Fibroblast of the aortic adventitia (primary cell): ENCODE results near the gene LUC7L3. TPM values are rescaled to one million over a fixed set of nuclear protein-coding genes. Genes with fewer than 3 reads are reported as not detected.
"Not testable (repeated sequence)": the region's sequence is repeated elsewhere in the genome, so short reads cannot be mapped to it uniquely, and the experiment has no call there.

Experiments
- DNase-seq: peaks from one replicate; pipeline ENCODE4 v3.0.0-alpha.2; 2010; ENCODE audit warnings: low read depth
- H3K4me3 ChIP-seq: 2 replicates; pipeline ENCODE4 v1.5.1; 2011; ENCODE audit warnings: low read depth, mild to moderate bottlenecking, control low read depth, low read length, moderate library complexity
- total RNA-seq: library from RNA; depleted of rRNA; stranded (reverse); fragments of >200 nt; gene quantifications from 2 replicates; pipeline ENCODE4 v1.2.3, GENCODE V29; 2012; ENCODE audit warnings: low replicate concordance
- TF ChIP-seq, protein P1 (sequence below): IDR thresholded peaks from 2 replicates; pipeline ENCODE4 v1.5.1; 2011; ENCODE audit warnings: mild to moderate bottlenecking, low read length, control low read depth, inconsistent platforms; ENCODE audit not compliant: insufficient read depth

Gene LUC7L3
- total RNA-seq, 1 donor = 30.2 TPM

DNA sequence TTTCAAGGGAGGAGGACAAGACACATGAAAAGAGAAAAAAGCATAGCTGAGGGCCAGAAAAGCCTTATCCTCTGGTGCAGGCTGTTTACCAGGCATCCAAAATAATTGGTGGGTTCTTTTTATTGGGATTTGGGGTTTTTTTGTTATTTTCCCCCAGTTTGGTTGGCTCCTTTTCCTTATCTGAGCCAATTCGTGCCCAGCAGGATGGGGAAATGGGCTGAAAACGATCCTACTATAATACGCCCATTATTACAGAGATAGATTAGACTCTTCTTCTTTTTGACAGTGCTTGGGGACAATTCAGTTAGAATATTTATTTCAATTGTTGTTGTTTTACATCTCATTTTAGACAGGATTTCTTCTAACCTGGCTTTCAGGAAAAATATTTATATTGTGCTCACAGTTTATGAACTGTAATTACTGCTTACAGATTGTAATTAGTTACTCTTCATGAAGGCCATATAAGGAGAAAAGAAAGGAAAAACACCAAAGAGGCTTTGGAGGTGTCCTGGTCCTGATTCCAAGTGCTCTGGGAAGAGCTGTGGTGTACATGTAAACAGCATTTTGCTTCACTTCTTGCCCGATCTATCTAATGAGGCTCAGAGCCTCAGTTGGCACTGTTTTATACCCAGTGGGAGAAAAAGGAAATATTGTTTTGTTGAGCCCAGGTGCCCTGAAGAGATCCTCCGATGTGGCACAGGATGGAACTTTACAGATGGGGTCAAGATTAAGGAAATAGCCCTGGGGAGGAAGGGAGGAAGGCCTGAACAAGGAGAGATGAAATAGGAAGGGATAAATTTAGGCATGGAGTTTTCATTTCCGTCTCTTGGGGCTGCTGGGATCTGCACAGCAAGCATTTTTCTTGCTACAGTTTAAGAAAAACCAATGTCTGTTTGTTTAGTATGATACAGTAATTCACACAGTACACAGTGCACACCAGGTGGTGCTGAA lies 11.1 kb upstream of the LUC7L3 start:
- DNase-seq = peak; percentile 37
- peak overlapping the region; percentile 83 for H3K4me3 ChIP-seq
- TF ChIP-seq, protein P1, sequence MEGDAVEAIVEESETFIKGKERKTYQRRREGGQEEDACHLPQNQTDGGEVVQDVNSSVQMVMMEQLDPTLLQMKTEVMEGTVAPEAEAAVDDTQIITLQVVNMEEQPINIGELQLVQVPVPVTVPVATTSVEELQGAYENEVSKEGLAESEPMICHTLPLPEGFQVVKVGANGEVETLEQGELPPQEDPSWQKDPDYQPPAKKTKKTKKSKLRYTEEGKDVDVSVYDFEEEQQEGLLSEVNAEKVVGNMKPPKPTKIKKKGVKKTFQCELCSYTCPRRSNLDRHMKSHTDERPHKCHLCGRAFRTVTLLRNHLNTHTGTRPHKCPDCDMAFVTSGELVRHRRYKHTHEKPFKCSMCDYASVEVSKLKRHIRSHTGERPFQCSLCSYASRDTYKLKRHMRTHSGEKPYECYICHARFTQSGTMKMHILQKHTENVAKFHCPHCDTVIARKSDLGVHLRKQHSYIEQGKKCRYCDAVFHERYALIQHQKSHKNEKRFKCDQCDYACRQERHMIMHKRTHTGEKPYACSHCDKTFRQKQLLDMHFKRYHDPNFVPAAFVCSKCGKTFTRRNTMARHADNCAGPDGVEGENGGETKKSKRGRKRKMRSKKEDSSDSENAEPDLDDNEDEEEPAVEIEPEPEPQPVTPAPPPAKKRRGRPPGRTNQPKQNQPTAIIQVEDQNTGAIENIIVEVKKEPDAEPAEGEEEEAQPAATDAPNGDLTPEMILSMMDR = no peak

DNA sequence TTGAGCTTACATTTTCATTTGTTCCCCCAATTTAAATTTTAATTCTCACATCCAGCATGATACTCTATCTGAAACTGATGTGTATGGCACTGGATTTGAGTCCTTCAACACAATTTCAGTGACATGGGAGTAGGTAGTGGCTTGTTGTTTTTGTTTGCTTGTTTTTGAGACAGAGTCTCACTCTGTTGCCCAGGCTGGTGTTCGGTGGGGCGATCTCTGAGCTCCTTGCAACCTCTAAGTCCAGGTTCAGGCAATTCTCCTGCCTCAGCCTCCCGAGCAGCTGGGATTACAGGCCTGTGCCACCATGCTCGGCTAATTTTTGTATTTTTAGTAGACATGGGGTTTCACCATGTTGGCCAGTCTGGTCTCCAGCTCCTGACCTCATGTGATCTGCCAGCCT lies 10.3 kb upstream of the LUC7L3 start:
- H3K4me3 ChIP-seq, DNase-seq: not testable (repeated sequence)

DNA sequence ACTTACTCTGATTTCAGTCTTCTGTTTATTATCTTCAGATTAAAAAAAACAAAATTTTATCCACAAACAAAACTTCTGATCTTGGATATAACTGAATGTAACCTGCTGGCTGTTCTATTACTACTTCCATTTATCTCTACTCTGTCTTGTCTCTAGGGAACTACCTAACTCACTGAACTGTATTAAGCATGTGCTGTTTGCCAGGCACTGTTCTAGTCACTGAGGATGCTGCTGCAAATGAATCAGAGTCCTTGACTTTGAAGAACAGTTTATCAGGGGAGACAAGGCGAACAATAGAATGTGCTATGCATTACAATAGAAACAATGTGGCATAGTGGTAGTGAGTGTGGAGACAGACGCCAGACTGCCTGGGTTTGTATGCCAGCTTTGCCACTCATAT lies 9.4 kb upstream of the LUC7L3 start:
- DNase-seq = no peak
- no peak overlapping the region for H3K4me3 ChIP-seq
- TF ChIP-seq, protein P1 = no peak

DNA sequence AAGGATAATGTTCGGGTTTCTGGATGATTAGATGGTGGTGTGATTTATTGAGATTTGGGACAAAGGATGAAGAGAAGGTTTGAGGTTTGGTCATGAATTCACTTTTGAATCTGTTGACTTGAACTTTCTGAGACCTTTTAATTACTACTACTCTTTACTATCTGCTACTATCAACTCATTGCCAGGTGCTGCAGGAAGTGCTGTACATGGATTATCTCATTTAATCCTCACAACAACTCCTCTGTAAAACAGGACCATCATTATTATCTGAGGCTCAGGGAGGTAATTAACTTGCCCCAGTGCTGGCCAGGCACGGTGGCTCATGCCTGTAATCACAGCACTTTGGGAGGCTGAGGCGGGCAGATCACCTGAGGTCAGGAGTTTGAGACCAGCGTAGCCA lies 8.8 kb upstream of the LUC7L3 start:
- no peak overlapping the region for H3K4me3 ChIP-seq
- TF ChIP-seq, protein P1 = no peak
- DNase-seq = no peak

DNA sequence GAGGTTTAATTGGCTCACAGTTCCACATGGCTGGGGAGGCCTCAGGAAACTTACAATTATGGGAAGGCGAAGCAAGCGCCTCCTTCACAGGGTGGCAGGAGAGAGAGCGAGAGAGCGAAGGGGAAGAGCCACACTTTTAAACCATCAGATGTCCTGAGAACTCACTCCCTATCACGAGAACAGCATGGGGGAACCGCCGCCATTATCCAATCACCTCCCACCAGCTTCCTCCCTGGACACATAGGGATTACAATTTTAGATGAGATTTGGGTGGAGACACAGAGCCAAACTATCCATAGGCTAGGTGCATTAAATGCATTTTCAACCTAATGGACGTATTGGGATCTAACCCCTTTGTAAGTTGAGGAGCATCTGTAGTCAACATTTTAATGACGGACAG lies 6.8 kb upstream of the LUC7L3 start:
- DNase-seq = no peak
- TF ChIP-seq, protein P1 = no peak
- no peak overlapping the region for H3K4me3 ChIP-seq

DNA sequence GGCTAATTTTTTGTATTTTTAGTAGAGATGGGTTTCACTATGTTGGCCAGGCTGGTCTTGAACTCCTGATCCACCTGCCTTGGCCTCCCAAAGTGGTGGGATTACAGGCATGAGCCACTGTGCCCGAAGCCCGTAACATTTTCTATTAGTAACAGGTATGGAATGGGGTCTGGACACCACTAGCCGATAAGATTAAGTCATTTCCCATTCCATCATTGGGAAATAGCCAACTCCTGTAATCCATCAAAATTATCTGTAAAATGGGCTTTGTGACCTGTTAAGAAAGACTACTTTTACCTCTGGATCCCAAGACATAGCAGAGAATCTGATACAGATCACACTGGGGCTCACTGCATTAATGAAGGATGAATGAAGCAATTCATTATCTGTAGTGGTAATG lies 3.9 kb upstream of the LUC7L3 start:
- DNase-seq = peak; percentile 41
- TF ChIP-seq, protein P1 = no peak

DNA sequence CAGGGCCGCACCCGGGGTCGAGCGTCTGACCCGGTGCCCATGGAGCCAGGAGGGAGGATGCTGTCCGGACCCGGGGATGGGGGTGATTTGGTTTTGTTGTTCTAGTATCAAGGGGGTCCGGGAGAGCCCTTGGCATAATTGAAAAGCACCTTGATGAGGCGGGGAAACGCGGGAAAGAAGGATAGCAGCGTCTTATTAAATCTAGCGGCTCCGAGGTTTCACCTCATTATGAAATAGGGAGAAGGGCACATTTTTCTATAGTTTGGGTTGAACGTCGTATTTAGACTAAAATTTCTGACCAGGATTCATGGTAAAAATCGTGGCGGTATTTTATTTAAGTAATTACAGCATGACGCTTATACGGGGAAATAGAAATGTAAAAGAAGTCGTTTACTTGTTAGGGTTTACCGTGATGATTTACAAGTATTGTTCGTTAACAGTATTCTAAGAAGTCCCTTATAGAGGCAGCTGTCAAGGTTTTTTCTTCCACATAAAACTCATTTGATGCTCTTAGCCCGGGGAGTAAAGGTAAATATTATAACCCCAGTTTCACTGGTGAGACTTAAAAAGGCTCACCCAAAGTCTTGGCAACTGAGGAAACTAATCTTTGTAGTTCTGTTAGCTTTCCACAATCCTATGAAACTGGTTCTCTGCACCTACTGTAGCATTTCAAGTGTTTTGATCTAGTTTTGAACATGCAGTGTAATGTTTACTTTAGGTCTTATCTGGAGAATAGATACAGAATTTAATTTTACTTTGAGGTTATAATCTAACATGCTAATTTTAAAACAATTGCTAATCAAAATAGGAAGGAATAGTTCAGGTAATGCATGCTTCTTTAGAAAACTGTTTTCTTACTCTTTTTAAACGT lies 756 bp downstream of the LUC7L3 start:
- TF ChIP-seq, protein P1 = no peak
- DNase-seq = no peak
- peak overlapping the region; percentile 88 for H3K4me3 ChIP-seq

More for the DNA sequence above, 3.9 kb upstream of the LUC7L3 start:
- no peak overlapping the region for H3K4me3 ChIP-seq
